ENCODE measurements around the gene PITPNM1.
A peak's percentile ranks its signal among the peaks of the same experiment; 100 is the strongest.
"Not testable (repeated sequence)": the region's sequence is repeated elsewhere in the genome, so short reads cannot be mapped to it uniquely, and the experiment has no call there.

The PITPNM1 gene

GRCh38 chr11:67504950-67505581 lies at the start of gene PITPNM1:
Gene PITPNM1 (minus strand): TSS chr11:67505363. CDS start chr11:67504180, 1,183 bp downstream.
- DNase-seq = peak; percentile 60 to 63

DNA sequence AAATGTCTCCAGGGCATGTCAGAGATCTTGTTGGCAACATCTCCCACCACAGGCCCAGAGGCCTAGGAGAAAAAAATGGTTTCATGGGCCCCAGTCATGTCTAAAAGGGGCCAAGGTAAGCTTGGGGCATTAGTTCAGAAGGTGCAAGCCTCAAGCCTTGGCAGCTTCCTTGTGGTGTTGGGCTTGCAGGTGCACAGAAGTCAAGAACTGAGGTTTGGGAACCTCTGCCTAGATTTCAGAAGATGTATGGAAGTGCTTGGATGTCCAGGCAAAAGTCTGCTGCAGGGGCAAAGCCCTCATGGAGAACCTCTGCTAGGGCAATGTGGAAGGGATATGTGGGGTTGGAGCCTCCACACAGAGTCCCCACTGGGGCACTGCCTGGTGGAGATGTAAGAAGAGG lies 46.5 kb upstream of the PITPNM1 start:
- not testable (repeated sequence) for DNase-seq

GRCh38 chr11:67551127-67551526 lies 46.0 kb upstream of the PITPNM1 start:
- no peak for DNase-seq

- no peak for DNase-seq
These were observed 43.5 kb upstream of the PITPNM1 start for GRCh38 chr11:67548555-67549110.

- not testable (repeated sequence) for DNase-seq
These were observed 42.9 kb upstream of the PITPNM1 start for GRCh38 chr11:67548112-67548511.

DNA sequence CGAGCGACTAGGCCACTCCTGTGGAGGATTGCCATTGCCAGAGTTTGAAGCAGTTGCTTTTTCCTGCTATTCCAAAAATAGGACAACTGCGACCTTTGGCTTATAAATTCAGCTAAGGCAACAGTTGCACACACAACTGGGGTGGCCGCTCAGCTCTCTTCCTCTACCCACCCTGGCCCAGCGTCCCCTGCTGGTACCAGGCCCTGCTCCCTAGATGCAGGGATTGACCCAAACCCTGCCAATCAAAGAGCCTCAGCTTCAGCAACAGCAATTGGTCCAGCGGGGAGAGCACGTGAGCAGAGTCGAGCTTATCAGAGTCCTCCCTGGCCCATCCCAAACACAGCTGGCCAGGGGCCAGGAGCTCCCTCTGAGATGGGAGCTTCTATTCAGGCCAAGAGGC lies 40.1 kb upstream of the PITPNM1 start:
- DNase-seq = no peak

DNA sequence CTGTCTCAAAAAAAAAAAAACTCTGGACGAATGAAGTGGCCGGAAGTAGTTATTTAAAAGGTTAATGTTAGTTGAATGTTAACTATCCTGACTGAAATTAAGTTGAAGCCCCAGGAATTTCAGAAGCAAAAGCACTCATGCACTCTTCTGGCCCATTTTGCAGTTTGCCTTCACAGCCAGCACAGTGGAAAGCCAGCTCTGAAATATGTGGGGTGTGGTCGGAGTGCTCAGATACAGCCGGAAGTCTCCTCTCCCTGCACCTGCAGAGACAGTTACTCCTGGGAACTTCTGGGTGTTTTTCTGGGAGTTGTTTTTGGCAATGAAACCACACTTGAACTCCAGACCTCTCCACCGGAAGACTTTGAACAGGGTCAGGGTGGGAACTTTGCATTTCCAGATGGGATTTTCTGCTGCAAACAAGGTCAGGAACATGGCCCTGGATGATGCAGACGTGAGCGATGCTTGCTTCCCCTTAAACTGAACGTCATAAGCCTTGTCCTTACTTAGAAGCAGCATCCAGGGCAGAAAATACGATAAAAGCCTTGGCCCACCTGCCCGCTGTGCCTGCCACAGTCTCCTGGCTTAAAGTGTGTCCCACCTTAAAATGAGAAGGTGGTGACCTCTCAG lies 39.6 kb upstream of the PITPNM1 start:
- no peak for DNase-seq

DNA sequence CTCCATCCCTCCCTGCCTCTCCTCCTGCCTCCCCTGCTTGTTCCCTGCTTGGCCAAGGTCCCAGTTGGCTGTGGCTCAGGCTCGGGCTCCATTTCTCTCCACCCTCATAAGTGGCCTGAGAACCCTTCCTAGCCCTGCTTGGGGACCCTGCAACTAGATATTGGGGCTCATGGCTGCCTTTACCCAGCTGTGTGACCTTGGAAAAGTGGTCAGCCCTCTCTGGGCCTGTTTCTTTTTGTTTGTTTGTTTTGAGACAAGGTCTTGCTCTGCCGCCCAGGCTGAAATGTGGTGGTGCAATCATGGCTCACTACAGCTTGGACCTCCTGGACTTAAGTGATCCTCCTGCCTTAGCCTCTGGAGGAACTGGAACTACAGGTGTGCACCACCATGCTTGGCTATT lies 38.4 kb upstream of the PITPNM1 start:
- DNase-seq = no peak

- DNase-seq = no peak
These were observed 37.8 kb upstream of the PITPNM1 start for GRCh38 chr11:67542971-67543370.

- DNase-seq = no peak
These were observed 37.0 kb upstream of the PITPNM1 start for GRCh38 chr11:67542169-67542568.

DNA sequence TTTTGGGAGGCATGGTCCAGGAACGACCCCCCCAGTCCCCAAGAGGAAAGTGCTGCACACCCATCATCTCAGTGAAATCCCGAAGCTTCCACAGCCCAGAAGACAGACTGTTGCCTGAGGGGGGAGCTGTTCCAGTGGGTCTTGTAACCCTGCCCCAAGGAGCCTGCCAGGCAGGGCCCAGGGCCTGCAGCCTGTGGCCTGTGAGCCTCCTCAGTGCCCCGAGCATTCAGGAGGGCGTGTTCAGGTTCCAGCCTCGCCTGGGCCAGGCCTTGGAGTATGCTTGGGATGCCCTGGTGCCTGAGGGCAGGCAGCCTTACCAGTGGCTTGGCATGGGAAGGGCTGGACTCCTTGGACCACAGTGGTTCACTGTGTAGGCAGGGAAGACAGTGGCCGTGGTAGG lies 36.0 kb upstream of the PITPNM1 start:
- no peak for DNase-seq

DNA sequence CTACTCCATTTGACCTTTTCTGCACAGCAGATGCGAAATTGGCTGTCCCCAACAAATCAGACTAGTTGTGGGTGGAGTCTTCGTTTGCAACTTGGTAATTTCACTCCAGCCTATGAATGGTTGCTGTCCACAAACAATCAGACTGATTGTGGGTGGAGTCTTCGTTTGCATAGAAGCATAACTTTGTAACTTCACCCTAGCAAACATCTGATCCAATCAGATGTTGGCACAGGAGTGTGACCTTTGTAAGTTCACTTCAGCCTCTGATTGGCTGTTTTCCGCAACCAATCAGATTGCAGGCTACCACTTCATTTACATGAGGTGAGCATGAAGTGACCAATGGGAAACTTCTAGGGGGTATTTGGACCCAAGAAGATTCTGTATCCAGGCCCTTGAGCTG lies 34.4 kb upstream of the PITPNM1 start:
- DNase-seq = no peak

DNA sequence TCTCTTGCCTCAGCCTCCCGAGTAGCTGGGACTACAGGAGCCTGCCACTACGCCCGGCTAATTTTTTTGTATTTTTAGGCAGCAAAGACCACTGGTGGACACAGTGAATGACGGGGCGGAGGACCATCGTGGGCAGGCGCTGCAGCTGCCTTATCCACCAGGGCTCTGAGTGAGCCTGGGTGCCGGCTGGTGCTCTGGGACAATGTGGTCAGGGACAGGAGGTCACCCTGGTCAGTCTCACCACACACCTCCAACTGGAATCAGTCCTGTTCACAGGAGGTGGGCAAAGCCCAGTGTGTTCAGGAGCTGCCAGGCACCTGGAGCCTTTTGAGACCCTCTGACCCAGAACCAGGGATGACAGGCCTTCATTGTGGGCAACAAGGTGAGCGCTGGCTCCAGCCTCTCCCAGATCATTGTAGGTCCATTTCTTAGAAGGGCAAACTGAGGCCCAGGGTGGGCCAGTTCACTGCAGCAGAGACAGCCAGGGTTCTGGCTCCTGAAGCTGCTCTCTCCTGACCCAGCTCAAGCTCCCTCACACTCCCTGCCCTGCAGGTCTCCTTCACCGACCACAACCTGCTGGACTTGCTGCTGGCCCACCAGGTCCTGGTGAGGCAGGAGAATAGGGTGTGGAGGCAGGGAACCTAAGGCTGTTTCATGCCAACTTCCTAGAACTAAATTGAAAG lies 33.8 kb upstream of the PITPNM1 start:
- DNase-seq = no peak

DNA sequence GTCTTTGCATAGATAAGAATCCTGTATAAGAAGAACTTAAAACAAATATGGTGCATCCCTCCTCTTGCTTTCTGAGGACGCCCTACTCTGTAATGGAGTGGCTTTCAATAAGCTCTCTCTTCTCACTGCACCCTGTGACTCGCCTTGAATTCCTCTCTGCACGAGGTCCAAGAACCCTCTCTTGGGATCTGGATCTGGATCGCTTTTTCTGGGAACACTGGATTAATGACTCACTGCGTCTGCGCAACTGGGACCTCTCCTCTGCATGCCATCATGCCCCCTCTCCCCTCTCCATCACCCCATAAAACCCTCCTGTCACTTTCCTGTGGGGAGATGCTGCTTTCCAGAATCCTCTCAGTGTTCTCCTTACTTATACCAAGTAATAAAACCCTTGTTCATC lies 33.1 kb upstream of the PITPNM1 start:
- DNase-seq = no peak

GRCh38 chr11:67535561-67535960 lies 30.4 kb upstream of the PITPNM1 start:
- DNase-seq = no peak

GRCh38 chr11:67534070-67534679 lies 29.0 kb upstream of the PITPNM1 start:
- no peak for DNase-seq

DNA sequence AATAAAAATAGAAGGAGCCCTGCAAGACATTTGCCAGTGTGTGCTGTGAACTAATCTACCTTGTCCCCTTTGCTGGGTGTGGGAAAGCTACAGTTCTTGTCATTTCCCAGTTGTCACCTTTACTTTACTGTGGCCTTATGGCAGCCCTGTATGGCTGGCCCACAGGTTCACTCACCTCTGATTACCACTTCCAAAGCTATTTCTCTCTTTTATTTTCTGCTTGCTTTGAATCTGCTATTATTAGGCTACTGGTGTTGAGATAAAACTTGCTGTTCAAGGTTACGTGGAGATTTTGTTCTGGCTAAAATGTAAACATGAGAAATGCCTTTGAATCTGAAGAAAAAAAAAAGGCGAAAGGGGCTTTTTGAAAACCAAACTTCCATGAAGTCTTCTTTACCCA lies 27.7 kb upstream of the PITPNM1 start:
- DNase-seq = no peak

GRCh38 chr11:67530282-67530592 lies 25.1 kb upstream of the PITPNM1 start:
- DNase-seq = no peak

DNA sequence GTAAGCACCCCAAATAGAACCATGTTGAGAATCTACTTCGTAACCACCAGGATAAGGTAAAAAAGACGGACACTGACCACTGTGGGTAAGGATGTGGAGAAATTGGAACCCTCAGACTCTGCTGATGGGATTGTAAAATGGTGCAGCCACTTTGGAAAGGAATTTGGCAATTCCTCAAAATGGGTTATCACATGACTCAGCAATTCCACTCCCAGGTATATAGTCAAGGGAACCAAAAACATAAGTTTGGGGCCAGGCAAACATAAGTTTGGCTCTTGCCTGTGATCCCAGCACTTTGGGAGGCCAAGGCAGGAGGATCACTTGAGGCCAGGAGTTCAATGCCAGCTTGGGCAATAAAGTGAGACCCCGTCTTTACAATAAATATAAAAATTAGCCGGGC lies 23.2 kb upstream of the PITPNM1 start:
- no peak for DNase-seq

DNA sequence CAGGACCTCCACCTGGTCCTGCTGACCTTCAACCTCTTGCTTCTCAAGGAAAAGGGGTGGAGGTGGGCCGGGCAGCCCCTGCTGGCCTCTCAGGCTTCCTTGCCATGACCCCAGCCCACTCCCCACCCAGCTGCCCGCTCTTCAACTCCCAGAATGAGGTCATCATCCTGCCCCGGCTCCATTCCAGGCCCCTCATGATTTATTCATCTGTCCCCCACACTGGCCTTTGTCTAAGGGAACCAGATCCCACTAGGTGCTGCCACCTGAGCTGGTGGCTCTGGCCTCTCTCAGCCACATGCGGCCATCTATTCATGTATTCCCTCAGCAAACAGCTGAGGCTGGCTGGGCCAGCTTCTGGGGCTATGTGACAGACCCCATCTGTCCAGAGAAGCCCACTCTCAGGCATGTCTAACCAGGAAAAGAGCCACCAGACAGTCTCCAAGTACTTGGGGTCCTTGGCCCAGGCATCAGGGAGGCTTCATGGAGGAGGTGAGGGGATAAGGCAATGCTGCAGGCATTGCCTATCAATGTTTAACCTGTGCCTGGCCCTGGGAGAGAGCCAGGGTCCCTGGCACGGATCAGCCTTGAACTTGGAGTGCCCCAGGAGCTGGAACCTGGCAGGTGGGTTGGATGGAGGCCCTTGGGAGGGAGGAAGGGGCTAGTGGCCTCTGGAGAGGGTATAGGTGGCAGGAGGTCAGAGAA lies 20.3 kb upstream of the PITPNM1 start:
- DNase-seq = no peak

DNA sequence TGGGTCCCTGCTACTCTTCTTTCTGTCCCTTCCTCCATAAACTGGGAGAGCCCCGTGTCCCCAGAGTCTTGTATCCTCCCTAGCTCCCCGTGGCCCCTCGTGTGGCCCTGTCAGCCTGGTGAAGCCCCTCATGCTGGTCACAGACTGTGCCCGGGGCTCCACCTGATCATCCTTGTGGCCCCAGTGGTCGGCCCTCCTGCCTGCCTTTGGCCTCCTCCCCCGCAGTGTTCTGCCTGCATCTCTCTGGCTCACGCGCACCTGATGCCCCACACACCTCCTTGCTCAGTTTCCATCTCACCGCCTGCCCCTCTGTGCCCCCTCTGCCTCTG lies 19.3 kb upstream of the PITPNM1 start:
- DNase-seq = no peak

DNA sequence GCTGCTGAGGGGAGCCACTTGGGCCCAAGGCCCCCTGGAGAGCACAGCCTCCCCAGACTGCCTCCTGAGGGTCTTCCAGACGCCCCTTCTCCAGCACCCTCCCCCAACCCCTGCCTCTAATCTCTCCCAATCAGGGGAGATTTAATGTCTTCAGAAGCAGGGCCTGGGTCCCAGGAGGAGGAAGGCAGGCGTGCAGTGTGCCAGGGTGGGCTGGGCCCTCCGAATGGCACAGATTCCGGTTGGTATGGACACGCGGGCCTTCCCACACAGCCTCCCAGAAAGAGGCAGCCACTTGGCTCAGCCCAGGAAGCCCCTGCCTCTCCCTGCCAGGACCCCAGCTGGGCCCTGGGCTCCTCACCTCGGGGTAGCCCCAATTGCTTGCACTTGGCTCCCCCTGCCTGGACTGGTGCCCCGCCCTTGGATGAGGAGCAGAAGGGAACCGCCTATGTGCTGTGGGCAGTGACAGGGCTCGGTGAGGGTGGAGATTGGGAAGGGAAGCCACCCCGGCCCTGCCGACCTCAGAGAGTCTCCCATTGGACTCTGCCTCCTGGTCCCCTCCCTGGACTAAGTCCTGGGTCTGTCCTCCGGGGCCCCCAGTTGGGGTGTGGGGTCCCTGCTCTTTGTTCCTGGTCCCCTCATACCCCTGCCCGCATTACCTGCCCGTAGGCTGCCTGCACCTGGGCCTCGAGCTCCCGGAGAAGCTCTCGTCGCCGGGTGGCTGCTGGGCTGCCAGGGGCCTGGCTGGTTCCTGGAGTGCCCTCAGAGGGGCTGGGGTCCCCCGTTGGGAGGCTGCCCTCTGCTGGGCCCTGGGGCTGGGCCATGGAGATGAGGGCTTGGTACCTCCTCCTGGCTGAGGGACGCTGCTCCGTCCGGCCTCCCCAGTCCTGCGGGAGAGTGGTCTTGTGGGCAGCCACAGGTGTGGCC lies 18.7 kb upstream of the PITPNM1 start:
- DNase-seq = no peak

Data from inflammatory macrophage treated with lipopolysaccharide for 1 hour (primary cell).